ENCODE results near the gene SENP8.
"Not testable (repeated sequence)": the region's sequence is repeated elsewhere in the genome, so short reads cannot be mapped to it uniquely, and the experiment has no call there.

The SENP8 gene

GRCh38 chr15:72118017-72118978 is at the start of gene SENP8, which contains the start of gene MYO9A:
Gene SENP8 (plus strand): TSS chr15:72118403. CDS start chr15:72139624, 21,221 bp downstream.
Gene MYO9A (minus strand): TSS chr15:72118150. CDS start chr15:72046563, 71,587 bp downstream.
- peak within 1 kb of the TSS; percentile 98 for H3K4me3 ChIP-seq (ENCODE audit: low read length)
- peak; percentile 97 for DNase-seq (ENCODE audit: low read depth)
- TF ChIP-seq CTCF (conservative IDR thresholded peaks at IDR 0.05; ENCODE audit: low read length), result no peak

GRCh38 chr15:72068856-72069255 is 49.3 kb upstream of the SENP8 start:
- no peak overlapping the region for H3K4me3 ChIP-seq (ENCODE audit: low read length)
- no peak for DNase-seq (ENCODE audit: low read depth)
- TF ChIP-seq CTCF (conservative IDR thresholded peaks at IDR 0.05; ENCODE audit: low read length), result no peak

GRCh38 chr15:72070817-72071447 is 47.3 kb upstream of the SENP8 start:
- no peak overlapping the region for H3K4me3 ChIP-seq (ENCODE audit: low read length)
- no peak for TF ChIP-seq CTCF (conservative IDR thresholded peaks at IDR 0.05; ENCODE audit: low read length)

GRCh38 chr15:72071448-72071825 is 46.8 kb upstream of the SENP8 start:
- not testable (repeated sequence) for H3K4me3 ChIP-seq (ENCODE audit: low read length); DNase-seq (ENCODE audit: low read depth)

More at GRCh38 chr15:72070817-72071447, 47.3 kb upstream of the SENP8 start:
- DNase-seq (ENCODE audit: low read depth), result no peak

- DNase-seq (ENCODE audit: low read depth), result no peak
- no peak overlapping the region for H3K4me3 ChIP-seq (ENCODE audit: low read length)
- no peak for TF ChIP-seq CTCF (conservative IDR thresholded peaks at IDR 0.05; ENCODE audit: low read length)
These were observed 43.7 kb upstream of the SENP8 start for GRCh38 chr15:72074335-72075060.

GRCh38 chr15:72077950-72078349 is 40.3 kb upstream of the SENP8 start:
- H3K4me3 ChIP-seq (ENCODE audit: low read length), result no peak overlapping the region
- peak; percentile 60 for DNase-seq (ENCODE audit: low read depth)
- no peak for TF ChIP-seq CTCF (conservative IDR thresholded peaks at IDR 0.05; ENCODE audit: low read length)

- DNase-seq (ENCODE audit: low read depth), result no peak
- no peak for TF ChIP-seq CTCF (conservative IDR thresholded peaks at IDR 0.05; ENCODE audit: low read length)
- H3K4me3 ChIP-seq (ENCODE audit: low read length), result no peak overlapping the region
These were observed 39.3 kb upstream of the SENP8 start for GRCh38 chr15:72078887-72079286.
